ENCODE data around the gene CCDC73.

DNA sequence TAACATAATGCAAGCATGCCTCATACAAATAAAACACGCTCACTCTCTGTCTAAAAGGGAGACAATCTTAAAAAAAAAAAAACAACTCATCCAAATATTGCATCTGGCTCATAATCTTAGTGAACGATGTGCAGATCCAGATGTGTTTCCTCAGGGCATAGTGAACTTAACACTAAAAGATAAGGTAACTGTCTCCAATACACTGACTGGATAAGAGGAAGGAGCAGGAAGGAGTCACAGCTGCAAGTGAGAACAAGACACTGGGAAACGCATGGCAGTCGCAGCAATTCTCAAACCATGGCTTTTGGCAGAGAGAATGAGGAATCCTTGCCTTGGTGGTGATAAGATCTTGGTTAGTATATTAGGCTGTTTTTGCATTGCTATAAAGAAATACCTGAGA lies 220.0 kb downstream of the CCDC73 start:
- TF ChIP-seq CTCF (IDR thresholded peaks at IDR 0.05; ENCODE audit: insufficient read depth, low read length): no peak
- no peak for TF ChIP-seq POLR2AphosphoS5 (IDR thresholded peaks at IDR 0.05; ENCODE audit: low read depth)
- TF ChIP-seq REST (IDR thresholded peaks at IDR 0.05; ENCODE audit: insufficient replicate concordance, low read depth): no peak
